Activated CD4-positive, CD25-positive, alpha-beta regulatory T cell treated with anti-CD3 and anti-CD28 coated beads, Interleukin-2, amount 50 U/mL, for 16 hours (primary cell): ENCODE measurements around the gene ZSCAN26.
"Not testable (repeated sequence)": the region's sequence is repeated elsewhere in the genome, so short reads cannot be mapped to it uniquely, and the experiment has no call there.

Experiments
- DNase-seq: peaks from one replicate; pipeline ENCODE4 v3.0.0-alpha.2; 2020; ENCODE audit warnings: low read depth, low spot score

Gene ZSCAN26

GRCh38 chr6:28254121-28254519 is 12.8 kb upstream of the ZSCAN26 start:
- no peak for DNase-seq

GRCh38 chr6:28257042-28257441 is 9.9 kb upstream of the ZSCAN26 start:
- DNase-seq = no peak

GRCh38 chr6:28258877-28259777 is 7.8 kb upstream of the ZSCAN26 start, which contains the start of gene NKAPL:
Gene NKAPL, plus strand, starts transcription at chr6:28259297. Its CDS starts 75 bp downstream, at chr6:28259372.
- DNase-seq = no peak

- DNase-seq = no peak
These were observed 3.0 kb upstream of the ZSCAN26 start for GRCh38 chr6:28263922-28264321.

GRCh38 chr6:28264834-28265401 is 2.0 kb upstream of the ZSCAN26 start:
- DNase-seq = no peak

GRCh38 chr6:28266563-28266961 is 381 bp upstream of the ZSCAN26 start:
- no peak for DNase-seq

- DNase-seq = no peak
These were observed 734 bp downstream of the ZSCAN26 start for GRCh38 chr6:28267695-28268059.

- DNase-seq = no peak
These were observed 2.5 kb downstream of the ZSCAN26 start for GRCh38 chr6:28269492-28269891.

GRCh38 chr6:28274888-28275287 is 7.9 kb downstream of the ZSCAN26 start:
- no peak for DNase-seq

GRCh38 chr6:28277746-28278145 is 10.8 kb downstream of the ZSCAN26 start:
- DNase-seq = no peak

GRCh38 chr6:28280595-28281287 is 13.8 kb downstream of the ZSCAN26 start:
- no peak for DNase-seq

GRCh38 chr6:28281288-28282064 is 14.5 kb downstream of the ZSCAN26 start, which contains the start of gene PGBD1:
Gene PGBD1, plus strand, starts transcription at chr6:28281572. Its CDS starts 2,242 bp downstream, at chr6:28283814.
- DNase-seq = no peak

GRCh38 chr6:28282926-28283325 is 16.0 kb downstream of the ZSCAN26 start:
- no peak for DNase-seq

GRCh38 chr6:28291573-28291972 is 24.6 kb downstream of the ZSCAN26 start:
- no peak for DNase-seq

GRCh38 chr6:28295326-28295725 is 28.4 kb downstream of the ZSCAN26 start:
- no peak for DNase-seq

- no peak for DNase-seq
These were observed 29.6 kb downstream of the ZSCAN26 start for GRCh38 chr6:28296520-28297060.

- DNase-seq = no peak
These were observed 36.6 kb downstream of the ZSCAN26 start for GRCh38 chr6:28303570-28303969.

- not testable (repeated sequence) for DNase-seq
These were observed 39.4 kb downstream of the ZSCAN26 start for GRCh38 chr6:28306363-28306762.

GRCh38 chr6:28311139-28311823 is 44.3 kb downstream of the ZSCAN26 start:
- no peak for DNase-seq

- DNase-seq = no peak
These were observed 46.0 kb downstream of the ZSCAN26 start for GRCh38 chr6:28312939-28313338.

GRCh38 chr6:28315628-28316027 is 48.7 kb downstream of the ZSCAN26 start:
- no peak for DNase-seq
